Endothelial cell of umbilical vein (primary cell): Measurements from ENCODE around the gene GATD1. TPM values are rescaled to one million over a fixed set of nuclear protein-coding genes. Genes with fewer than 3 reads are reported as not detected.

Experiments used
- BruUV-seq: library from RNA; stranded (reverse); fragments of 400-500 nt; replicated peaks from 2 replicates; lab custom pipeline; 2021; lab: Mats Ljungman, UMichigan
- CTCF ChIA-PET: fragments of 300-600, 350-600 bp; sonication (Branson Sonifier 250); formaldehyde crosslinking; loops from one replicate; lab custom pipeline; 2021; ENCODE audit warnings: antibody characterized with exemption, inconsistent platforms; lab: Charles Lee
- POLR2A ChIA-PET: fragments of 300-600, 350-600 bp; sonication (Branson Sonifier 250); formaldehyde crosslinking; loops from one replicate; lab custom pipeline; 2021; ENCODE audit warnings: antibody characterized with exemption, inconsistent platforms; lab: Charles Lee
- DNase-seq: peaks from one replicate; pipeline ENCODE4 v3.0.0-alpha.2; 2011; ENCODE audit warnings: low read depth, low spot score
- FAIRE-seq: peaks from 2 replicates; lab custom pipeline; 2011; peaks lifted over from hg19 to GRCh38; lab: Jason Lieb, UNC
- H2AFZ ChIP-seq: 2 replicates; pipeline ENCODE4 v1.6.0; 2012; ENCODE audit warnings: low read depth, low read length, control low read depth, inconsistent platforms
- H3K27ac ChIP-seq: 2 replicates; pipeline ENCODE4 v1.5.1; 2011; ENCODE audit warnings: low read depth, mild to moderate bottlenecking, control low read depth, low read length, moderate library complexity; ENCODE audit not compliant: insufficient read depth
- H3K27me3 ChIP-seq, 2 experiments: 2 replicates each; pipeline versions ENCODE4 v1.6.0 to v1.6.1; 2011; ENCODE audit warnings: low read length in 2 of 2, mixed read lengths in 1 of 2; ENCODE audit not compliant: control insufficient read depth in 2 of 2, insufficient read depth in 2 of 2
- H3K36me3 ChIP-seq, 2 experiments: 2 replicates in 1 of 2; 3 replicates in 1 of 2; pipeline ENCODE4 v1.5.1; 2011; ENCODE audit warnings: low read length in 2 of 2, mild to moderate bottlenecking in 1 of 2, moderate library complexity in 1 of 2; ENCODE audit not compliant: control insufficient read depth in 2 of 2, insufficient read depth in 2 of 2; ENCODE audit errors: extremely low read depth in 1 of 2
- H3K4me1 ChIP-seq: 3 replicates; pipeline ENCODE4 v1.5.1; 2011; ENCODE audit warnings: mild to moderate bottlenecking, low read length; ENCODE audit not compliant: control insufficient read depth, insufficient read depth; ENCODE audit errors: extremely low read depth
- H3K4me2 ChIP-seq: 2 replicates; pipeline ENCODE4 v1.6.1; 2011; ENCODE audit warnings: low read length, control low read depth, mixed read lengths; ENCODE audit not compliant: insufficient read depth
- H3K4me3 ChIP-seq, 3 experiments: fragments of 200-600 bp in 1 of 3; sonication (generic), shearing (Covaris generic) in 1 of 3; replicated peaks in 1 of 3; 2 replicates each; pipeline ENCODE4 v1.5.1; 2011 to 2016; ENCODE audit warnings: control low read depth in 3 of 3, low read length in 3 of 3, mild to moderate bottlenecking in 2 of 3, inconsistent platforms in 1 of 3, low read depth in 1 of 3, moderate library complexity in 1 of 3; ENCODE audit not compliant: insufficient read depth in 1 of 3
- H3K79me2 ChIP-seq: 2 replicates; pipeline ENCODE4 v1.6.0; 2012; ENCODE audit warnings: low read length, inconsistent platforms; ENCODE audit not compliant: control insufficient read depth, insufficient read depth
- H3K9ac ChIP-seq: replicated peaks from 2 replicates; pipeline ENCODE3; 2011; ENCODE audit warnings: low read length, control low read depth; ENCODE audit not compliant: insufficient read depth; ENCODE audit errors: extremely low read depth
- H3K9me1 ChIP-seq: replicated peaks from 3 replicates; pipeline ENCODE4 v1.6.0; 2011; ENCODE audit warnings: mild to moderate bottlenecking, low read length; ENCODE audit not compliant: control insufficient read depth, insufficient read depth; ENCODE audit errors: extremely low read depth
- H3K9me3 ChIP-seq: replicated peaks from 2 replicates; pipeline ENCODE4 v1.5.1; 2012; ENCODE audit warnings: low read length, inconsistent platforms; ENCODE audit not compliant: control insufficient read depth, insufficient read depth
- H4K20me1 ChIP-seq: replicated peaks from 2 replicates; pipeline ENCODE3; 2011; ENCODE audit warnings: mild to moderate bottlenecking, low read length; ENCODE audit not compliant: control insufficient read depth, insufficient read depth; ENCODE audit errors: extremely low read depth
- EZH2 ChIP-seq: IDR thresholded peaks from 2 replicates; pipeline ENCODE4 v1.6.1; 2012; ENCODE audit warnings: borderline replicate concordance, low read depth, mild to moderate bottlenecking, moderate library complexity, low read length, inconsistent platforms; ENCODE audit not compliant: severe bottlenecking
- GATA2 ChIP-seq: IDR thresholded peaks from 2 replicates; pipeline ENCODE4 v1.7.0; 2011; ENCODE audit warnings: low read depth, mild to moderate bottlenecking, moderate library complexity, mixed read lengths, low read length; ENCODE audit not compliant: insufficient read length, insufficient read depth
- JUN ChIP-seq: IDR thresholded peaks from 2 replicates; pipeline ENCODE4 v1.6.1; 2011; ENCODE audit warnings: borderline replicate concordance, low read depth; ENCODE audit not compliant: insufficient read length, insufficient read depth
- MYC ChIP-seq: IDR thresholded peaks from one replicate; pipeline ENCODE4 v1.6.1; 2011; ENCODE audit warnings: mild to moderate bottlenecking, low read depth, low read length
- POLR2A ChIP-seq: IDR thresholded peaks from 2 replicates; pipeline ENCODE4 v1.6.1; 2012; ENCODE audit warnings: low read depth, mild to moderate bottlenecking, control low read depth, low read length
- POLR2AphosphoS5 ChIP-seq: IDR thresholded peaks from 2 replicates; pipeline ENCODE4 v1.6.1; 2012; ENCODE audit warnings: low read depth, mild to moderate bottlenecking, control low read depth, low read length, moderate library complexity; ENCODE audit not compliant: insufficient read depth
- dilution Hi-C: fragments of 300-500 bp; cut with MboI; formaldehyde crosslinking; loops from one replicate; pipeline ENCODE4 v1.15.0; 2019; ENCODE audit warnings: low sequenced_read_pairs; ENCODE audit not compliant: extremely low pct_ligation_motif_present
- intact Hi-C: fragments of 100-400 bp; cut with micrococcal nuclease; formaldehyde crosslinking; loops from one replicate; pipeline ENCODE4 v1.10.0; 2022
- polyA plus RNA-seq, 4 experiments: library from polyadenylated mRNA; depleted of rRNA in 3 of 4; stranded (reverse) in 3 of 4; unstranded in 1 of 4; fragments of >200 nt; gene quantifications; 2 replicates each; pipeline versions ENCODE4 v1.2.1 to v1.2.3, GENCODE V29; 2011 to 2012; ENCODE audit warnings: missing spikeins in 1 of 4
- total RNA-seq: library from RNA; stranded (reverse); gene quantifications from 2 replicates; pipeline ENCODE4 v1.2.3, GENCODE V29; 2021
- TF ChIP-seq, protein P1 (sequence below): IDR thresholded peaks from 2 replicates; pipeline ENCODE4 v1.6.1; 2011; ENCODE audit not compliant: insufficient read depth, insufficient read length

The GATD1 gene
- total and polyA plus RNA-seq, 2 donors (not counting 3 experiments of a cell fraction or from before 2014, with no cell fraction given) = 70.6 to 83.1 TPM

DNA sequence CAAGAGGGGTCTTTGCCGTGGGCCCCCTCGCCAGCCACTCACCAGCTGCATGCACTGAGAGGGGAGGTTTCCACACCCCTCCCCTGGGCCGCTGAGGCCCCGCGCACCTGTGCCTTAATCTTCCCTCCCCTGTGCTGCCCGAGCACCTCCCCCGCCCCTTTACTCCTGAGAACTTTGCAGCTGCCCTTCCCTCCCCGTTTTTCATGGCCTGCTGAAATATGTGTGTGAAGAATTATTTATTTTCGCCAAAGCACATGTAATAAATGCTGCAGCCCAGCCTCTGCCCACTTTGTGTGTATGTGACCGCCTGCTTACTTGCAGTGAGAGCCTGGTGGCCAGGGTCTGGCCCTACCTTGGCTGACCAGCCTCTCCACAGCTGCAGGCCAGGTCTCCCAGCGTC lies 47.7 kb upstream of the GATD1 start:
- Histone ChIP-seq H3K4me3 (no peak overlapping the region), H3K9me1 (no peaks in the 10 kb centered on the region), H3K36me3 (peaks cover 4 to 17% of the 10 kb centered on the region in 2 experiments), H3K9ac (no peak overlapping the region), H3K4me1 (peaks cover 43% of the 10 kb centered on the region), H3K9me3 (no peaks in the 10 kb centered on the region), H3K27ac (no peak overlapping the region), H4K20me1 (no peaks in the 10 kb centered on the region), H2AFZ (no peak overlapping the region), H3K79me2 (peaks cover 18% of the 10 kb centered on the region), H3K27me3 (no peaks in the 10 kb centered on the region), H3K4me2 (no peak overlapping the region)
- no TSS peak for BruUV-seq
- FAIRE-seq (no peak), DNase-seq (no peak)
- no peak for TF ChIP-seq JUN
- no peak for TF ChIP-seq MYC
- TF ChIP-seq EZH2 = no peak
- TF ChIP-seq POLR2AphosphoS5 = no peak
- TF ChIP-seq, protein P1, sequence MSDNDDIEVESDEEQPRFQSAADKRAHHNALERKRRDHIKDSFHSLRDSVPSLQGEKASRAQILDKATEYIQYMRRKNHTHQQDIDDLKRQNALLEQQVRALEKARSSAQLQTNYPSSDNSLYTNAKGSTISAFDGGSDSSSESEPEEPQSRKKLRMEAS = no peak
- no peak for TF ChIP-seq GATA2
- TF ChIP-seq POLR2A = no peak
- ChIA-PET POLR2A (no interaction called here), CTCF (no interaction called here)
- dilution Hi-C loops (no loop called here), intact Hi-C loops (no loop called here)

DNA sequence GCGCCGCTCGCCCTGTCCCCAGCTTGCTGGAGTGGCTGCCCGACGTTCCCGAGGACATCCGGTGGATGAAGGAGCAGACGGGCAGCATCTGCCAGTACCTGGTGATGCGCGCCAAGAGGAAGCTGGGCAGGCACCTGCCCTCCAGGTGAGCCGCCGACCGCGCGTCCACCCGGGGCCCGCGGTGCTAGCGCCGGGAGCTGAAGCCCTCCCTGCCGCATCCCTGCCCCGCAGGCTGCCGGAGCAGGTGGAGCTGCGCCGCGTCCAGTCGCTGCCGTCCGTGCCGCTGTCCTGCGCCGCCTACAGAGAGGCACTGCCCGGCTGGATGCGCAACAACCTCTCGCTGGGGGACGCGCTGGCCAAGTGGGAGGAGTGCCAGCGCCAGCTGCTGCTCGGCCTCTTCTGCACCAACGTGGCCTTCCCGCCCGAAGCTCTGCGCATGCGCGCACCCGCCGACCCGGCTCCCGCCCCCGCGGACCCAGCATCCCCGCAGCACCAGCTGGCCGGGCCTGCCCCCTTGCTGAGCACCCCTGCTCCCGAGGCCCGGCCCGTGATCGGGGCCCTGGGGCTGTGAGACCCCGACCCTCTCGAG lies 47.1 kb upstream of the GATD1 start:
- Histone ChIP-seq H3K27ac (no peak overlapping the region), H4K20me1 (no peaks in the 10 kb centered on the region), H3K79me2 (peaks cover 19% of the 10 kb centered on the region), H3K9me1 (no peaks in the 10 kb centered on the region), H3K4me2 (no peak overlapping the region), H3K27me3 (no peaks in the 10 kb centered on the region), H3K4me1 (peaks cover 37% of the 10 kb centered on the region), H2AFZ (no peak overlapping the region), H3K36me3 (peaks cover 4 to 17% of the 10 kb centered on the region in 2 experiments), H3K9me3 (no peaks in the 10 kb centered on the region), H3K9ac (no peak overlapping the region), H3K4me3 (no peak overlapping the region)
- CTCF ChIA-PET = no interaction called here
- dilution Hi-C loops = no loop called here
- DNase-seq = no peak
- POLR2A ChIA-PET = no interaction called here
- TSS peak; percentile 14 for BruUV-seq
- no peak for TF ChIP-seq POLR2A
- TF ChIP-seq GATA2 = no peak
- TF ChIP-seq MYC = no peak
- TF ChIP-seq JUN = no peak
- TF ChIP-seq, protein P1 = no peak
- TF ChIP-seq EZH2 = no peak
- FAIRE-seq = no peak
- intact Hi-C loops = no loop called here
